HG02610 (cell line): ENCODE results near the gene TMEM269.
"Not testable (repeated sequence)": the region's sequence is repeated elsewhere in the genome, so short reads cannot be mapped to it uniquely, and the experiment has no call there.

Experiments
- ATAC-seq: cut with Tn5 transposase; IDR thresholded peaks from one replicate; pipeline ENCODE4 v1.9.1; 2021; ENCODE audit warnings: mild to moderate bottlenecking, moderate library complexity; ENCODE audit not compliant: unreplicated experiment

Gene TMEM269

GRCh38 chr1:42773420-42773819 lies 11.4 kb upstream of the TMEM269 start:
- ATAC-seq: no peak

GRCh38 chr1:42774928-42775526 lies 9.8 kb upstream of the TMEM269 start:
- ATAC-seq: no peak

- ATAC-seq: no peak
Measured at GRCh38 chr1:42776502-42776901, 8.3 kb upstream of the TMEM269 start.

GRCh38 chr1:42777852-42778251 lies 6.9 kb upstream of the TMEM269 start:
- no peak for ATAC-seq

GRCh38 chr1:42779725-42780124 lies 5.1 kb upstream of the TMEM269 start:
- peak; percentile 46 for ATAC-seq

- no peak for ATAC-seq
Measured at GRCh38 chr1:42780176-42780575, 4.6 kb upstream of the TMEM269 start.

- ATAC-seq: no peak
Measured at GRCh38 chr1:42783092-42783491, 1.7 kb upstream of the TMEM269 start.

- no peak for ATAC-seq
Measured at GRCh38 chr1:42784547-42784945, 245 bp upstream of the TMEM269 start.

GRCh38 chr1:42786097-42786496 lies 1.3 kb downstream of the TMEM269 start:
- no peak for ATAC-seq

- ATAC-seq: no peak
Measured at GRCh38 chr1:42788021-42788420, 3.2 kb downstream of the TMEM269 start.

GRCh38 chr1:42793824-42794223 lies 9.0 kb downstream of the TMEM269 start:
- ATAC-seq: no peak

GRCh38 chr1:42797414-42797813 lies 12.6 kb downstream of the TMEM269 start:
- ATAC-seq: no peak

GRCh38 chr1:42797979-42798378 lies 13.2 kb downstream of the TMEM269 start:
- no peak for ATAC-seq

- no peak for ATAC-seq
Measured at GRCh38 chr1:42801832-42802473, 17.2 kb downstream of the TMEM269 start.

GRCh38 chr1:42806171-42806570 lies 21.4 kb downstream of the TMEM269 start:
- ATAC-seq: no peak

GRCh38 chr1:42806593-42806992 lies 21.8 kb downstream of the TMEM269 start:
- no peak for ATAC-seq

GRCh38 chr1:42807056-42807668 lies 22.4 kb downstream of the TMEM269 start:
- no peak for ATAC-seq

- not testable (repeated sequence) for ATAC-seq
Measured at GRCh38 chr1:42814815-42815214, 30.0 kb downstream of the TMEM269 start.

- no peak for ATAC-seq
Measured at GRCh38 chr1:42815941-42816584, 31.3 kb downstream of the TMEM269 start.

GRCh38 chr1:42816585-42817439 lies 32.0 kb downstream of the TMEM269 start, which contains the start of the genes ERMAP and SVBP:
Gene ERMAP (plus strand): TSS chr1:42817122. CDS start chr1:42830449, 13,327 bp downstream.
Gene SVBP (minus strand): TSS chr1:42817397. CDS start chr1:42816544, 853 bp downstream.
- peak; percentile 81 for ATAC-seq

- ATAC-seq: no peak
Measured at GRCh38 chr1:42817440-42817767, 32.6 kb downstream of the TMEM269 start.
